GM12892 (cell line): ENCODE results near the gene KDM4D.

Source experiments
- POLR2A ChIP-seq: IDR thresholded peaks from 2 replicates; pipeline ENCODE4 v1.6.1; 2011; ENCODE audit warnings: low read depth, low read length, control low read depth
- POLR2AphosphoS5 ChIP-seq: IDR thresholded peaks from 2 replicates; pipeline ENCODE4 v1.6.1; 2011; ENCODE audit warnings: low read depth, low read length, control low read depth

DNA sequence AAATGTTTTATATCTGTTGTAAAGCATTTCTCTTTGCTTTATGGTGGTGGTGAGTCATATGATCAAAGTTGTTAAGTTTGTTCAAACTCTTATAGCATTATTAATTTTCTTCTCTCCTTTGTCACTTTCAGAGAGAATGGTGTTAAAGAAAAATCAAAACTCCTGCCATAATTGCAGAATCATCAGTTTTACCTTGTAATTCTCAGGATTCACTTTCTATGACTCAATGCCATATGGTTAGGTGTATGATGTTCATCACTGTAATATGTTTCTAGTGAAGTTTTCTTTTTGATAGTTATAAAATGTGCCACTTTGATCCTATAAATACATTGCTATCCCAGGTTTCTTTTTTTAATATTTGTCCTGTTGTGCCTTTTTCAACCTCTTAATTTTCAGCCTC lies 37.9 kb downstream of the KDM4D start:
- TF ChIP-seq POLR2AphosphoS5 = no peak
- no peak for TF ChIP-seq POLR2A
